ENCODE measurements around the gene LSM7.

The LSM7 gene

GRCh38 chr19:2334426-2334825 is 6.0 kb upstream of the LSM7 start:
- no peak for ATAC-seq
- Mint-ChIP-seq H3K4me1 (peaks cover 65% of the 10 kb centered on the region), H3K27me3 (no peaks in the 10 kb centered on the region), H3K4me3 (no peak overlapping the region), H3K27ac (no peak overlapping the region), H3K9me3 (peaks cover 11 to 14% of the 10 kb centered on the region in 2 donors)
- no peak for DNase-seq

- Mint-ChIP-seq H3K4me1 (peaks cover 69% of the 10 kb centered on the region), H3K27me3 (no peaks in the 10 kb centered on the region), H3K4me3 (peak overlapping the region; percentile 55 to 61), H3K27ac (peak overlapping the region; percentile 87 to 89), H3K9me3 (peaks cover 11 to 14% of the 10 kb centered on the region in 2 donors)
- DNase-seq (no peak), ATAC-seq (no peak)
These were observed 5.4 kb upstream of the LSM7 start for GRCh38 chr19:2333807-2334211.

GRCh38 chr19:2333027-2333806 is 4.8 kb upstream of the LSM7 start:
- peak overlapping the region; percentile 55 to 82 for H3K4me3 Mint-ChIP-seq
- ATAC-seq = no peak
- peaks cover 67% of the 10 kb centered on the region for H3K4me1 Mint-ChIP-seq

GRCh38 chr19:2332341-2333026 is 4.1 kb upstream of the LSM7 start:
- peak overlapping the region; percentile 92 to 94 for H3K27ac Mint-ChIP-seq
- ATAC-seq (peak; percentile 67), DNase-seq (peak; percentile 49 to 67)
- no peaks in the 10 kb centered on the region for H3K27me3 Mint-ChIP-seq
- H3K9me3 Mint-ChIP-seq = peaks cover 11 to 14% of the 10 kb centered on the region in 2 donors
- peak overlapping the region; percentile 71 to 82 for H3K4me3 Mint-ChIP-seq
- H3K4me1 Mint-ChIP-seq = peaks cover 63% of the 10 kb centered on the region

More at GRCh38 chr19:2333027-2333806, 4.8 kb upstream of the LSM7 start:
- H3K9me3 Mint-ChIP-seq = peaks cover 11 to 14% of the 10 kb centered on the region in 2 donors
- peak overlapping the region; percentile 89 for H3K27ac Mint-ChIP-seq
- no peak for DNase-seq
- H3K27me3 Mint-ChIP-seq = no peaks in the 10 kb centered on the region

GRCh38 chr19:2331601-2332246 is 3.3 kb upstream of the LSM7 start:
- DNase-seq (no peak), ATAC-seq (peak; percentile 0)
- H3K4me1 Mint-ChIP-seq = peaks cover 70% of the 10 kb centered on the region
- H3K27ac Mint-ChIP-seq = peak overlapping the region; percentile 92 to 94
- H3K27me3 Mint-ChIP-seq = no peaks in the 10 kb centered on the region
- peak overlapping the region; percentile 71 to 82 for H3K4me3 Mint-ChIP-seq
- H3K9me3 Mint-ChIP-seq = peaks cover 11 to 14% of the 10 kb centered on the region in 2 donors

- H3K27me3 Mint-ChIP-seq = no peaks in the 10 kb centered on the region
- peaks cover 80% of the 10 kb centered on the region for H3K4me1 Mint-ChIP-seq
- H3K9me3 Mint-ChIP-seq = peaks cover 5 to 9% of the 10 kb centered on the region in 2 donors
- peak overlapping the region; percentile 59 to 71 for H3K4me3 Mint-ChIP-seq
- H3K27ac Mint-ChIP-seq = peak overlapping the region in 1 of 2 donors; percentile 72
- no peak for DNase-seq
- ATAC-seq = no peak
These were observed 2.4 kb upstream of the LSM7 start for GRCh38 chr19:2330632-2331284.

GRCh38 chr19:2330255-2330631 is 1.9 kb upstream of the LSM7 start:
- no peaks in the 10 kb centered on the region for H3K27me3 Mint-ChIP-seq
- peaks cover 0 to 4% of the 10 kb centered on the region in 2 donors for H3K9me3 Mint-ChIP-seq
- DNase-seq (no peak), ATAC-seq (no peak)
- peak overlapping the region; percentile 5 to 72 for H3K27ac Mint-ChIP-seq
- H3K4me1 Mint-ChIP-seq = peaks cover 85% of the 10 kb centered on the region
- H3K4me3 Mint-ChIP-seq = peak overlapping the region; percentile 28 to 54

- Mint-ChIP-seq H3K4me1 (peaks cover 87% of the 10 kb centered on the region), H3K4me3 (peak overlapping the region; percentile 81 to 98), H3K27ac (peak overlapping the region; percentile 59 to 96)
These were observed 1.1 kb upstream of the LSM7 start for GRCh38 chr19:2329501-2329916.

GRCh38 chr19:2329149-2329478 is 728 bp upstream of the LSM7 start:
- Mint-ChIP-seq H3K4me3 (peak overlapping the region; percentile 81 to 98), H3K9me3 (no peaks in the 10 kb centered on the region), H3K4me1 (peaks cover 87% of the 10 kb centered on the region)

More at GRCh38 chr19:2329501-2329916, 1.1 kb upstream of the LSM7 start:
- no peak for DNase-seq
- ATAC-seq = no peak
- Mint-ChIP-seq H3K27me3 (no peaks in the 10 kb centered on the region), H3K9me3 (no peaks in the 10 kb centered on the region)

GRCh38 chr19:2327773-2328400 is 499 bp downstream of the LSM7 start:
- H3K4me3 Mint-ChIP-seq = peak overlapping the region; percentile 89 to 98
- H3K27me3 Mint-ChIP-seq = no peaks in the 10 kb centered on the region
- no peaks in the 10 kb centered on the region for H3K9me3 Mint-ChIP-seq
- DNase-seq (peak; percentile 30 to 73), ATAC-seq (peak; percentile 75)
- peaks cover 77% of the 10 kb centered on the region for H3K4me1 Mint-ChIP-seq
- peak overlapping the region; percentile 97 to 98 for H3K27ac Mint-ChIP-seq

More at GRCh38 chr19:2329149-2329478, 728 bp upstream of the LSM7 start:
- ATAC-seq (no peak), DNase-seq (no peak)
- Mint-ChIP-seq H3K27me3 (no peaks in the 10 kb centered on the region), H3K27ac (peak overlapping the region; percentile 59 to 96)

GRCh38 chr19:2326699-2327360 is 1.6 kb downstream of the LSM7 start:
- Mint-ChIP-seq H3K27ac (no peak overlapping the region), H3K9me3 (no peaks in the 10 kb centered on the region), H3K4me1 (peaks cover 67% of the 10 kb centered on the region), H3K27me3 (no peaks in the 10 kb centered on the region), H3K4me3 (peak overlapping the region; percentile 89 to 98)
- ATAC-seq (no peak), DNase-seq (no peak)

GRCh38 chr19:2325281-2326046 is 2.9 kb downstream of the LSM7 start:
- Mint-ChIP-seq H3K27me3 (no peaks in the 10 kb centered on the region), H3K4me3 (peak overlapping the region; percentile 47 to 72), H3K27ac (peak overlapping the region; percentile 12 to 48), H3K9me3 (no peaks in the 10 kb centered on the region), H3K4me1 (peaks cover 53% of the 10 kb centered on the region)
- DNase-seq (no peak), ATAC-seq (no peak)

GRCh38 chr19:2324220-2324948 is 4.0 kb downstream of the LSM7 start:
- Mint-ChIP-seq H3K4me3 (peak overlapping the region in 1 of 2 donors; percentile 45), H3K27me3 (no peaks in the 10 kb centered on the region), H3K27ac (peak overlapping the region; percentile 71 to 73), H3K9me3 (no peaks in the 10 kb centered on the region), H3K4me1 (peaks cover 42% of the 10 kb centered on the region)
- ATAC-seq (no peak), DNase-seq (no peak)
